HG02852 (cell line): ENCODE data around the gene ACAT2.
"Not testable (repeated sequence)": the region's sequence is repeated elsewhere in the genome, so short reads cannot be mapped to it uniquely, and the experiment has no call there.

Source experiments
- ATAC-seq: cut with Tn5 transposase; IDR thresholded peaks from one replicate; pipeline ENCODE4 v1.9.1; 2021; ENCODE audit warnings: mild to moderate bottlenecking, moderate library complexity; ENCODE audit not compliant: unreplicated experiment

Gene ACAT2

GRCh38 chr6:159762681-159763293, 942 bp downstream of the ACAT2 start:
- peak; percentile 4 for ATAC-seq

GRCh38 chr6:159766906-159767305, 5.1 kb downstream of the ACAT2 start:
- no peak for ATAC-seq

- ATAC-seq, result no peak
Observed at GRCh38 chr6:159769470-159769869, 7.6 kb downstream of the ACAT2 start.

- no peak for ATAC-seq
Observed at GRCh38 chr6:159772196-159772595, 10.4 kb downstream of the ACAT2 start.

- ATAC-seq, result no peak
Observed at GRCh38 chr6:159777240-159777904, 15.5 kb downstream of the ACAT2 start.

- no peak for ATAC-seq
Observed at GRCh38 chr6:159778131-159778530, 16.3 kb downstream of the ACAT2 start.

- no peak for ATAC-seq
Observed at GRCh38 chr6:159778542-159779103, 16.8 kb downstream of the ACAT2 start.

GRCh38 chr6:159788276-159788675, 26.4 kb downstream of the ACAT2 start:
- no peak for ATAC-seq

GRCh38 chr6:159788753-159789376, 27.0 kb downstream of the ACAT2 start:
- no peak for ATAC-seq

- ATAC-seq, result peak; percentile 70
Observed at GRCh38 chr6:159789377-159790148, 27.7 kb downstream of the ACAT2 start, which contains the start of gene TCP1. Gene TCP1, minus strand, starts transcription at chr6:159789602. Its CDS starts 134 bp downstream, at chr6:159789468.

GRCh38 chr6:159790149-159790955, 28.5 kb downstream of the ACAT2 start, which contains the start of gene MRPL18:
Gene MRPL18, plus strand, starts transcription at chr6:159790467. Its CDS starts 121 bp downstream, at chr6:159790588.
- ATAC-seq, result peak; percentile 84

GRCh38 chr6:159790956-159791598, 29.2 kb downstream of the ACAT2 start:
- ATAC-seq, result no peak

GRCh38 chr6:159794976-159795375, 33.1 kb downstream of the ACAT2 start:
- not testable (repeated sequence) for ATAC-seq

- ATAC-seq, result no peak
Observed at GRCh38 chr6:159797554-159797953, 35.7 kb downstream of the ACAT2 start.

GRCh38 chr6:159800141-159800865, 38.5 kb downstream of the ACAT2 start, which contains the start of gene PNLDC1:
Gene PNLDC1, plus strand, starts transcription at chr6:159800276. Its CDS starts 32 bp downstream, at chr6:159800308.
- no peak for ATAC-seq

- no peak for ATAC-seq
Observed at GRCh38 chr6:159801935-159802334, 40.1 kb downstream of the ACAT2 start.

GRCh38 chr6:159804504-159804903, 42.7 kb downstream of the ACAT2 start:
- no peak for ATAC-seq

- no peak for ATAC-seq
Observed at GRCh38 chr6:159805440-159806020, 43.7 kb downstream of the ACAT2 start.
